HUDEP-2 (cell line): ENCODE data around the gene VMO1.
A peak's percentile ranks its signal among the peaks of the same experiment; 100 is the strongest.

Source experiments
- DNase-seq, 76 experiments: peaks; one replicate each; lab custom pipeline; 2025; ENCODE audit not compliant: unreplicated experiment in 76 of 76; lab: John Stamatoyannopoulos, UW

The VMO1 gene

DNA sequence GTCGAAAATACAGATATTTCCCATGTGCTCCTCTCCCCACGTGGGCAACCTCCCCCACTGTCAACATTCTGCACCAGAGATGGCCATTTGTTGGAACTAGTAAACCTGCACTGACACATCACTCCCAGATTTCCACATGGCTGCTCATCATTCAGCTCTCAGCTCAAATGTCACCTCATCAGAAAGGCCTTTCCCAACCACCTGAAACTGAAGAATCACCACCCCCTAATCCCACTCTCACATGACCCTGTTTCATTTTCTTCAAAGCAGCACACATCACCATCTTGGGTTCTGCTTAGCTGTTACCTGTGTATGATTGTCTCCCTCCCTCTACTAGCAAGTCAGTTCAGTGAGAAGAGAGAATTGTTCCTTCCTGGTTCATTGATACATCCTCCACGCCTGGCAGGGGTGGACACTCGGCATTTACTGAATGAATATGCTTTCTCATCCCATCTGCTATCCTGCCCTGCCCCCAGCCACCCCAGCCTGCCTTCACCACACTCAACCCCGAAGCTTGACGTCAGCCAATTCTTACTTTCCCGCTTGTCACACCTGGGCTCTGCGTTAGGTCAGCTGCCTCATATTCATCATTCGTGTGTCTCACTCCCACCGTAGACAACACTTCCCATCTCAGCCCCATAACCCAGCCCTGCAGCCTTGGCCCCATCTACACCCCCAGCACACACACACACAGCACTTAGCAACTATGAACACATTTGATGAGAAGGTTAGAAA lies 14.5 kb upstream of the VMO1 start:
- no peak for DNase-seq

DNA sequence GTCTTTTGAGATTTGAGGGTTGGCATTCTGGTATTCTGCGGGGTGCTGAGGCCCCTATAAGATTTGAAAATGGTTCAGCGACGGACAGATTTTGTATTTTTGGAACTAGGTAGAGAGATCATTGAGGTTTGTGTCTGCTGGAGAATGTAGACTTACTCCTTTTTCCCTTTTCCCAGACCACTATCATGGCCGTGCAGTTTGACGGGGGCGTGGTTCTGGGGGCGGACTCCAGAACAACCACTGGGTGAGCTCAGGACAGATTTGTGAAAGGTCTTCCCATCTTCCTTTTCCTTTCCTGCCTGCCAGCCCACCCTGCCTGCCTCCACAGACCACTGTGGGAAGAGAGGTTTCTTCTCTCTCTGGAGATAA lies 10.4 kb upstream of the VMO1 start:
- DNase-seq: peak in 30 of 76 experiments; percentile 5 to 46 (median 21)

DNA sequence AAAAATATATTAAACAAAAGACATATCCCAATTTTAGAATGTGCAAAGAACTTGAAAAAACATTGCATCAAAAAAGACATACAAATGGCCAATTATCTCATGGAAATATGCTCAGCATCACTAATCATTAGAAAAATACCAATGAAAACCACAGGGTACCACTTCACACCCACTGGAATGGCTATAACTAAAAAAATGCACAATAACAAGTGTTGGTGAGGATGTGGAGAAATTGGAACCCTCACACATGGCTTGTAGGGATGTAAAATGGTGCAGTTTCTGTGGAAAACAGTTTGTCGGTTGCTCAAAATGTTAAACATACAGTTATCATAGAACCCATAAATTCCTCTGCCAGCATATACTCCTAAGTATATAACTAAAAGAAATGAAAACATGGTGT lies 9.0 kb upstream of the VMO1 start:
- DNase-seq: no peak

DNA sequence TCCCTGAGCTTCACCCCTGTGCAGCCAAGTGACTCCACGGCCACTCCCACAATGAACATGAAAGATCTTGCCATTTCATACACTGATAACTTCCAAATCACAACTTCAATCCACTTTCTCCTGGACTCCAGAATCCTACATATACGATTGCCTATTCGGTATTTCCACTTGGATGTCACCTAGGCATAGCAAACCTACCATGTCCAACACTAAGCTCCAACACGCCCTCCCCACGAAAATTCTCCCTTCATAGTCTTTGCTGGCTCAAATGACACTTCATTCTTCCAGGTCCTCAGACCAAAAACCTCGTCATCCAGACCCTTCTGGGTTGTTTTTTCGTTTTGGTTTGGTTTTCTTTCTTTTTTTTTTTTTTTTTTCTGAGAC lies 4.5 kb upstream of the VMO1 start:
- DNase-seq: no peak

DNA sequence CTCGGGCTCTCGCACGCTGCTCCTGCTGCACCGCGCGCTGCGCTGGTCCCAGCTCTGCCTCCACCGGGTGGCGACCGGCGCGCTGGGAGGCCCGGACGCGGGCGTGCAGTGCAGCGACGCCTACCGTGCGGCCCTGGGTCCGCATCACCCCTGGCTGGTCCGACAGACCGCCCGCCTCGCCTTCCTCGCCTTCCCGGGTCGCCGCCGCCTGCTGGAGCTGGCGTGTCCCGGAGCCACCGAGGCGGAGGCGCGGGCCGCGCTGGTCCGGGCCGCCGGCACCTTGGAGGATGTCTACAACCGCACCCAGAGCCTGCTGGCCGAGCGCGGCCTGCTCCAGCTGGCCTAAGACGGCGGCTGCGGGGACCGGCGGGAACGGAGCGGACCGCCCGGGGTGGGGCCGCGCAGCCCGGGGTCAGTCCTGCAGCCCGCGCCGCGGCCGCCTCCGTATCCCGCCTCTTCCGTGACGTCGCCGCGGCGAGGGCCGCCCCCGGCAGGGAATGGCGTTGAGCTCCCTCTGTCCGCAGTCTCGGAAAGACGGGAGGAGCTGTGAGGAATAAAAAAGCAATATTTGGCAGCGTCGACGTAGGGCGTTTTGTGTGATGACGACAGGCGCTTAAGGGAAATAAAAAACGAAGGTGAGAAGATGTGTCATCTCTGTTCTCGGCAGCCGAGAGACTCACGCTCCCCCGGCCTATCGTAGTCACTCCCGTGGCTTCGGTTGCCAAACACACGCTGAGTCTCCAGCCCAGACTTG lies 4.0 kb upstream of the VMO1 start:
- DNase-seq: peak in 72 of 76 experiments; percentile 21 to 85 (median 72)

DNA sequence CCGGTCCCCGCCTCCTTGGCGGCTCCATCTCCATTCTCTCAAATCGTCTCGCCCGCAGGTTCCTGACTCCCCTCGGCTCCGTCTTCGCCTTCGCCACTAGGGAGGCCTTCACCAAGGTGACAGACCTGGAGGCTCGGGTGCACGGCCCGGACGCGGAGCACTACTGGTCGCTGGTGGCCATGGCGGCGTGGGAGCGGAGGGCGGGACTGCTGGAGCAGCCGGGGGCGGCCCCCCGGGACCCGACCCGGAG lies 3.5 kb upstream of the VMO1 start:
- DNase-seq: peak in 1 of 76 experiments; percentile 33

DNA sequence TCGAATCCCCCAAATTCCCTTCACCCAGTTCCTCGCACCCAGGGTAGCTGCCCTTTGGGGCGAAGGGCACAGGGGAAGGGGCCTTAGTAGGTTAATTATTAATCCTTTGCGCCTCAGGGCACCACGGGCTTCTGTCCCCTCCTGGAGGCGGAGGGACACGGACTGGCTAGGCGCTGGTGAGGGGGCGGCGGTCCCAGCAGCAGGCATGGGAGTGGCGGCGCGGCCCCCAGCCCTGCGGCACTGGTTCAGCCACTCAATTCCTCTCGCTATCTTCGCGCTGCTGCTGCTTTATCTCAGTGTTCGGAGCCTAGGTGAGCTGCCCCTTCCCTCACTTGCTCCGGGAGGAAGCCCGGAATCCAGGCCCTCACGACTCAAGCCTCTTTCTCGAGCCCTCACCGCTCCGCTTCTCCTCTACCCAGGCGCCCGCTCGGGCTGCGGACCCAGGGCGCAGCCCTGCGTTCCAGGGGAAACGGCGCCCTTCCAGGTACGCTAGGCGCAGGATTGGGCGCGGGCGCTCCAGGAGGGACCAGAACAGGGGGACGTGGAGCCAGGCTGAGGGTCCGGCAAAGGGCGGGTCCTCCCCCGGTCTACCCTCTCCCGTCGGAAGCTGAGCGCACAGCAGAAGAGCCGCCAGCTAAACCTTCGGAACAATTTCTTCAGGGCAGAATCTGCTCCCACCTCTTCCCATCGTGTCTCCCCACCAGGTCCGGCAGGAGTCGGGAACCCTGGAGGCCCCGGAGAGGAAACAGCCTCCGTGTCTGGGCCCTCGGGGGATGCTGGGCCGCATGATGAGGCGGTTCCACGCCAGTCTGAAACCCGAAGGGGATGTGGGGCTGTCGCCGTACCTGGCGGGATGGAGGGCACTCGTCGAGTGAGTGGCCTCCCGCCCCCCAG lies 2.9 kb upstream of the VMO1 start, which contains the start of gene GLTPD2:
Gene GLTPD2, plus strand, starts transcription at position 158 of the 894 bp plus-strand sequence. Its CDS starts 48 bp downstream, at position 206.
- DNase-seq: no peak

DNA sequence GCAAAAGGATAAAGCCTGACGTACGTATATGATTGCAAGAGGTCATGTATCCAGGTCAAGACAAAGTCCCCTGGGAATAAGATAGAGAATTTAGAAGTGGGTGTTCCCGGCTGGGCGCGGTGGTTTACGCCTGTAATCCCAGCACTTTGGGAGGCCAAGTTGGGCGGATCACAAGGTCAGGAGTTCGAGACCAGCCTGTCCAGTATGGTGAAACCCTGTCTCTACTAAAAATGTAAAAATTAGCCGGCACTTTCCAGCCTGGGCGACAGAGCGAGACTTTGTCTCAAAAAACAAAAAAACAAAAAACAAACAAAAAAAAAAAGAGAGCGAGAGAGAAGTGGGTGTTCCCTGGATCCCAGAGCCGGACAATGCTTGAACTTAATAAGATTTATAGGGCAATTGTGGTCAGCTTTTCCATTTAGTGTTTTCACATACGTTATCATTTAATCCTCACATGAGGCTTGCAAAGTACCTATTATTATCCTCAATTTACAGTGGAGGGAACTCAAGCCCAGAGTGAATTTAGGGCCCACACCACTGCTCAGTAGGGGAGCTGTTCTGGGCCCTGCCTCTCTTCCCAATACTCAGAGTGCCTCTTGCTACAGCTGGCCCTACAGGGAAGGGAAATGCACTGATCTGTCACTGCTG lies 2.1 kb upstream of the VMO1 start:
- DNase-seq: no peak

DNA sequence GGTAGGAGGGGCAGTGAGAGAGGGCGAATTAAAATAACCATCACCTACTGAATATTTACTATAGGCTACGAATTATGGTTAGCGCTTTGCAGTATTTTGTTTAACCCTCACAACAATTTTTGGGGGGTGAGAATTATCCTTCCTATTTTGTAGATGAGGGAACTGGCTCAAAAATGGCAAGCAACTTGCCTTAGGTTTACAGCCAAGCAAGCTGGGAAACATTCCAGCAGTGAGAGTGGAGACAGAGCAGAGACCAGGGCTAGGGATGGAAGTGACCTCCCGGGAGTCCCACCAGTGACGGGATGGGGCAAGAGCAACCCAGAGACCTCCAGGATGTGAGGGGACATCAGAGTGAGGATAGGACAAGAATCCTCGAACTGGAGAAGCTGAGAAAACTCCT lies 352 bp upstream of the VMO1 start:
- DNase-seq: no peak

DNA sequence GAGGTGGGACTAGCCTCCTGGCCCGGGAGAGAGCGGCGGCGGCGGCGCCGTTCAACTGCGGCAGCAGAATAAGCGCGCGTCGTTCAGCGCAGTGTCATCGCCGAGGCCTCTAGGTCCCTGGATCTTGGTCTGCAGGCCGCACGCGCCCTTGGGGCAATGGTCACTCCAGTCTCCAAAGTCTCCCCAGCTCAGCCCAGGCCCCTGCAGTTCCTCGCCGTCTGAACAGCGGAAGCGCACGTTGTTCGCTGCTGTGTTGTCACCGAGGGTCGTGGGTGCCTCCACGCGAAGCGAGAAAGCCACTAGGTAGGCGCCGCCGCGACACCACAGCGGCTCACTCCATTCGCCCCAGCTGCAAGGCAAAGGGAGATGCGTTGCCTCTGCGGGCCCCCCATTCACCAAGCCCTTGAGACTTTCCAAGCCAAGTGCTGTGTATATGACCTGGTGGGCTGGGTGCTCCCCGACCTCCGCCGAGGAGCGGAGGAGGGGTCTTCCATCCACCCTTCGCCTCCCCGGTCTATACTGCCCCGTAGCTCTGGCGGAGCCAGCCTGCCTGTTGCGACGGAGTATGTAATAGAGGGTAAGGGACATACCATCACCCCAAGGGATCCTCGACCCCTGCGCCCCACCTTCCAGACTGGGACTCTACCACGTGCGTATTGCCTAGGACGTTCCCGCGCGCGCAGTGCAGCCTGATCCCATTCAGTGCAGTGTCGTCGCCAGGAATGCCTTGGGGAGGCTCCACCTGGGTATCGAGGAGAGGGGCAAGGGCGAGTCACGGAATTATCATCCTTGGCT lies 656 bp downstream of the VMO1 start:
- DNase-seq: no peak

DNA sequence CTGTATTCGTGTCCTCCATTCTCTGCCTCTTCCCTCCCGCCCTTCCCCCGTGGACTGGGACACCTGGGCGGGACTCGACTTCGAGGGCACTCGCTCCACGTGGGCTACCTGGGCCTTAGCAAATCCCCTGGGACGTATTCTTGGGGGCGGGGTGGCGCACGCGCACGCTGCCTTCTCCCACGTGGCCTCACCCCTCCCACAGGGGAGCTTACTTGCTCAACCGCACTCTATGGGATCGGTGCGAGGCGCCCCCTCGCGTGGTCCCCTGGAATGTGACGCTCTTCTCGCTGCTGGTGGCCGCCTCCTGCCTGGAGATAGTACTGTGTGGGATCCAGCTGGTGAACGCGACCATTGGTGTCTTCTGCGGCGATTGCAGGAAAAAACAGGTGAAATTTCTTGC lies 3.5 kb downstream of the VMO1 start:
- DNase-seq: no peak

DNA sequence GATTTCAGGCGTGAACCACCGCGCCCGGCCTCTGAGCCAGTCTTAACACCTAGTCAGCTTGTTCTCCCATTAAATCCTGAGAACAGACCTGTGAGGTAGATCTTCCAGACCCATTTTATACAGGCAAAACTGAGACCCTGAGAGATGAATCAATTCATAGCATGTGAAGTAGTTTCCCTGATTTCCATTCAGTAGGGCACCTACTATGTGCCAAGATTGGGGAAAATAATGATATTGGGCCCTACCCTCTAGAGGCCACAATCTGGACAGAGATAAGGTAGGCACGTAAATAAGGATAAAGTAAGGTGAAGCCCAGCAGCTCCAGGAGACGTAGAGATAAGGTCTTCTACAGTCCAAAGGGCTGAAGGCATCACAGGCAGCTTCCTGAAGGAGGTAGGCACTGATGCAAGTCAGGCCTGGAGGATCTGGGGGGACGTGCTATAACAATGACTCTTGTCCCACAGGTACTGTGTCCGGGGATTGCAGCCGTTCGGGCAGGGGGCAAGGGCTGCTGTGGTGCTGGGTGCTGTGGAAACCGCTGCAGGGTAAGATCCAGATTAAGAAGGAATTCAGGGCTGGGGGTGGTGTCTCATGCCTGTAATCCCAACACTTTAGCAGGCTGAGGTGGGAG lies 5.7 kb downstream of the VMO1 start:
- no peak for DNase-seq

DNA sequence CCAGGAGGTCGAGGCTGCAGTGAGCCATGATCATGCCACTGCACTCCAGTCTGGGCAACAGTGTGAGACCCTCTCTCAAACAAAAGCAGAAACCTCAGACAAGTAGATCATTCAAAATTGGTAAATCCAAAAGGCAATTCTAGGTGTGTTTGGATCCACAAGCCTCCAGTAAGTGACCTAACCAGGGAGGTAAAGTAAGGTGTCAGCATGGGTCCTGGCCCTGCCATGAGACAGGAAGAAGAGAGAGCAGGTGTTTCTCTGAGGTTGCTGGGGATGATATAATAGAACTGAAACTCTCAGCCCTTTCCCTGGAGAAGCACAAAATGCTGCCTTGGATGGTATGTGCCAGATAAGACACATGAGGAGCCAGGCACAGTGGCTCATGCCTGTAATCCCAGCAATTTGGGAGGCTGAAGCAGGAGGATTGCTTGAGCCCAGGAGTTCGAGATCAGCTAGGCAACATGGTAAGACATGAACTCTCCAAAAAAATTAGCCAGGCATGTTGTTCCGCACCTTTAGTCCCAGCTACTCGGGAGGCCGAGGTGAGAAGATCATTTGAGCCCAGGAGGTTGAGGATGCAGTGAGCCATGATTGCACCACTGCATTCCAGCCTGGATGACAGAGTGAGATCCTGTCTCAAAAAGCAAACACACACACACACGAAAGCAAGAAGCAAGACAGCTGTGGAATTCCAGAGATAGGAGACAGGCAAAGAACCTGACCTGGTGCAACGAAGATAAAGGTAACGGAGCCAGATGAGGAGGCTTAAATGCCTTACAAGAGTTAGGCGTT lies 8.0 kb downstream of the VMO1 start:
- DNase-seq: no peak

DNA sequence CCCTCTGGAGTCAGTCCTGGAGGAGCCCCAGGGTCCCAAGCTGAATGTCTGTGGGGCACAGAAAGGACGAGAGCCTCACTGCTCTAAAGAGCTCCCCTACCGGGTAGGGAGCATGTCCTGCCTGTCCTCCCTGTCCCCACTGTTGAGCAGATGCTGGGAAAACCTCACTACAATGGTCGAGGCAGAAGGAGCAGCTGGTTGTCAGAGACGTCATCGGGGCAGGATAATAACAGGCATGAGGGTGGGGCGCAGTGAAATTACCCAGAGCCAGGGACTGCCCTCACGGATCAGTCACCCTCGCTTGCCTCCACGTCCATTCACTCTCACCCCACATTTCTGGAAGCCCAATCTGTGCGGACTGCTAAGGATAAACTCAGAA lies 13.9 kb downstream of the VMO1 start:
- DNase-seq: no peak

DNA sequence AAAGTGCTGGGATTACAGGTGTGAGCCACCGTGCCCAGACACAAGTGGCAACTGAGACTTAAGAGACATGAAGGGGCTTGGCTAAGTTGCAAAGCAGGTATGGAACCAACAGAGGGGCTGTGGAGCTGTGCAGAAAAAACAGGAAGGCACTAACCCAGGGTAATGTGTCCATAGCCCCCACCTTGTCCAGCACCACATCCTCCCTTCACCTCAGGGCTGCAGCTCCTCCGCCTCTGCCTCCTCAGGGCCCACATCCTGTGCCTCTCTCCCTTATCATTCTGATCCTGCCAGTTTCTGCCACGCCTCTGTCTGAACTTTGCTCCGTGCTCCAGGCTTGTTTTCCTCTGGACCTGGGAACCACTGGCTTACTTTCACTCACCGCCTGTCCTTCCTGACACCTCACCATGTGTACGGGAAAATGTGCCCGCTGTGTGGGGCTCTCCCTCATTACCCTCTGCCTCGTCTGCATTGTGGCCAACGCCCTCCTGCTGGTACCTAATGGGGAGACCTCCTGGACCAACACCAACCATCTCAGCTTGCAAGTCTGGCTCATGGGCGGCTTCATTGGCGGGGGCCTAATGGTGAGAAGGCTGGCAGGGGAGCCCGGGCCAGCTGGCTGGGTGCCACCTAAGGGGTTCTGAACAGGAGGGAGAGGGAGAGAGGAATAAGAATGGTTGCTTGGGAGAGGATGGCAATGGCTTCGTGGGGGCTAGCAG lies 14.5 kb downstream of the VMO1 start, which contains the start of gene TM4SF5:
Gene TM4SF5, plus strand, starts transcription at position 368 of the 716 bp plus-strand sequence. Its CDS starts 37 bp downstream, at position 405.
- no peak for DNase-seq

DNA sequence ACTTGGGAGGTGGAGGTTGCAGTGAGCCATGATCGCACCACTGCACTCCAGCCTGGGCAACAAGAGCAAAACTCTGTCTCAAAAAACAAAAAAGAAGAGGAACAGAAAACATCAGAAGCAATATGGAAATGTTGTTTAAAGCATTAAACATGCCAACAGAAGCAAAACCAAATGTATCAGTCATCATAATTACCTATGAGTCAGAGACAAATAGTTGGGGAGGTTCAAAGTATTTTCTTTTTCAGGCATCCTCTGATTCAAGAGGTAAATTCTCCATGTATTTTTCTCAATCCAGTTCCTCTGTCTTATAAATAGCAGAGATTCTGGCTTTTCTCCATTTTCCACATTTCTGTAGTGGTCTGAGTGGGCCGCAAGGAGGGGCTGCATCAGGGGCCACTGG lies 16.5 kb downstream of the VMO1 start:
- no peak for DNase-seq

DNA sequence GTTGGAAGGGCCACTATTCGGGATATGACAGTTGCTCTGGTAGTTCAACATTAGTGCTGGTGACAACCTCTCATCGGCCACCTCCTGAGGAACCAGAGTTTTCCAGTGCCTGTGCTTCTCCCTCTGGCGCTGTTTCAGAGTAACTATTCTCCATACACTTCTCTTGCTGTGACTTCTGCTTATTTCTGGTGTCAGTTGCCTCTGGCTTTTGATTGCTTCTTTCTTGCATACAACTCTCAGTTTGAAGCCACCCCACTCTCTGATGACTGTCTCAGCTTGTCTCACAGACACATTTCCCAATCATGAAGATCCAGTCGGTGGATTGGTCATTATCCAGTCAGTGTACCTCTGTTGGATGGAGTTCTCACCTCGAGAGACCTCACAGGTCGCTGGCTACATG lies 17.9 kb downstream of the VMO1 start:
- no peak for DNase-seq

DNA sequence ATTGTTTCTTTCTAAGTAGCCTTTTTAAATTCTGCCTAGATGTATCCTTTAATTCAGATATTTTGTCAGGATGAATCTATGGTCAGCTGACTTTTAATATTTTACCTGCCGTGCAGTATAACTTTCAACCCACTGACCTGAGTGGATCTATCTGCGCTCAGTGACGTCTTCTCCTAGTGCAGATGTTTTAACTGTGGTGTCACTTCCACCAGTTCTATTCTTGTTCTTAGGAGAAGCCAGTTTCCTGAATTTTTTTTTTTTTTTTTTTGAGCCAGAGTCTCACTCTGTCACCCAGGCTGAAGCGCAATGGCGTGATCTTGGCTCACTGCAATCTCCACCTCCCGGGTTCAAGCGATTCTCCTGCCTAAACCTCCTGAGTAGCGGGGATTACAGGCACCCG lies 19.4 kb downstream of the VMO1 start:
- DNase-seq: no peak
